ENCODE data around the gene OR10K1. TPM values are rescaled to one million over a fixed set of nuclear protein-coding genes. Genes with fewer than 3 reads are reported as not detected.

Gene OR10K1
- total and polyA plus RNA-seq, 4 donors: not detected

DNA sequence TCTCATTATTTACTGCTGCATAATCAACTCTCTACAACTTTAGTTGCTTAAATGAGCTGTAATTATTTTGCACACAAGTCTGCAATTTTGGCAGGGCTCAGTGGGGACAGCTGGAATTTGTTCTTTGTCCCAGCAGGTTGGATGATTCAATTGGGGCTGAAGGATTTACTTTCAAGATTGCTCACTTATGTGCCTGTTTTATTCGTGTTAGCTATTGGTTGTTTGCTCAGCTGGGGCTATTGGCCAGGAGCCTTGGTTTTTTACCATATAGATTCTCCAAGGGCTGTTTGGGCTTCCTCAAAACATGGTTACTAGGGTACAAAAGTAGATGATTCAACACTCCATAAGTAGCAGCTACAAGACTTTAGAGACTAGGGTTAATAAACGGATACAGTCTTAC, 23.8 kb downstream of the OR10K1 start:
- peaks cover 0 to 1% (median 0%) of the 10 kb centered on the region in 4 donors for H3K9me3 ChIP-seq (ENCODE audit: control insufficient read depth in 4 of 4, low read length in 3 of 4)
- no peak overlapping the region for H3K27ac ChIP-seq (ENCODE audit: low read depth in 1 of 2, low read length in 2 of 2)
- 42% methylated on average over 2 of the region's 2 CpGs for whole genome bisulfite sequencing
- no peak overlapping the region for H3K4me3 ChIP-seq (ENCODE audit: low read depth in 1 of 3, low read length in 3 of 3)
- DNase-seq (ENCODE audit: low spot score): no peak
- H3K4me1 ChIP-seq (ENCODE audit: control insufficient read depth in 4 of 4, insufficient read depth in 4 of 4, low read length in 3 of 4): no peaks in the 10 kb centered on the region
- TF ChIP-seq RAD21 (IDR thresholded peaks at IDR 0.05): no peak
- no peak for TF ChIP-seq FOXA2 (IDR thresholded peaks at IDR 0.05)
- TF ChIP-seq, protein P1, sequence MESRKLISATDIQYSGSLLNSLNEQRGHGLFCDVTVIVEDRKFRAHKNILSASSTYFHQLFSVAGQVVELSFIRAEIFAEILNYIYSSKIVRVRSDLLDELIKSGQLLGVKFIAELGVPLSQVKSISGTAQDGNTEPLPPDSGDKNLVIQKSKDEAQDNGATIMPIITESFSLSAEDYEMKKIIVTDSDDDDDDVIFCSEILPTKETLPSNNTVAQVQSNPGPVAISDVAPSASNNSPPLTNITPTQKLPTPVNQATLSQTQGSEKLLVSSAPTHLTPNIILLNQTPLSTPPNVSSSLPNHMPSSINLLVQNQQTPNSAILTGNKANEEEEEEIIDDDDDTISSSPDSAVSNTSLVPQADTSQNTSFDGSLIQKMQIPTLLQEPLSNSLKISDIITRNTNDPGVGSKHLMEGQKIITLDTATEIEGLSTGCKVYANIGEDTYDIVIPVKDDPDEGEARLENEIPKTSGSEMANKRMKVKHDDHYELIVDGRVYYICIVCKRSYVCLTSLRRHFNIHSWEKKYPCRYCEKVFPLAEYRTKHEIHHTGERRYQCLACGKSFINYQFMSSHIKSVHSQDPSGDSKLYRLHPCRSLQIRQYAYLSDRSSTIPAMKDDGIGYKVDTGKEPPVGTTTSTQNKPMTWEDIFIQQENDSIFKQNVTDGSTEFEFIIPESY (IDR thresholded peaks at IDR 0.05): no peak
- TF ChIP-seq JUND (IDR thresholded peaks at IDR 0.05): no peak
- TF ChIP-seq, protein P2, sequence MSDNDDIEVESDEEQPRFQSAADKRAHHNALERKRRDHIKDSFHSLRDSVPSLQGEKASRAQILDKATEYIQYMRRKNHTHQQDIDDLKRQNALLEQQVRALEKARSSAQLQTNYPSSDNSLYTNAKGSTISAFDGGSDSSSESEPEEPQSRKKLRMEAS (IDR thresholded peaks at IDR 0.05): no peak
- H3K27me3 ChIP-seq (ENCODE audit: control insufficient read depth in 4 of 4, insufficient read depth in 4 of 4, low read length in 3 of 4): peaks cover 0 to 3% (median 0%) of the 10 kb centered on the region in 4 donors
- no peaks in the 10 kb centered on the region for H3K36me3 ChIP-seq (ENCODE audit: control insufficient read depth in 4 of 4, insufficient read depth in 3 of 4, low read depth in 1 of 4, low read length in 3 of 4)
- no peak overlapping the region for H3K9ac ChIP-seq (ENCODE audit: low read depth in 1 of 2, low read length in 2 of 2)

DNA sequence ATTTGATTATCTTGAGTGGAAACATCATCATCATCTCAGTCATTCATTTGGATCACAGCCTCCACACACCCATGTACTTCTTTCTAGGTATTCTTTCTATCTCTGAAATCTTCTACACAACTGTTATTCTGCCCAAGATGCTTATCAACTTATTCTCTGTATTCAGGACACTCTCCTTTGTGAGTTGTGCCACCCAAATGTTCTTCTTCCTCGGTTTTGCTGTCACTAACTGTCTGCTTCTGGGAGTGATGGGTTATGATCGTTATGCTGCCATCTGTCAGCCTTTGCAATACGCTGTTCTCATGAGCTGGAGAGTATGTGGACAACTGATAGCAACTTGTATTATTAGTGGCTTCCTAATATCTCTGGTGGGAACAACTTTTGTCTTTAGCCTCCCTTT, 29.7 kb downstream of the OR10K1 start:
- DNase-seq (ENCODE audit: low spot score): no peak
- Histone ChIP-seq H3K36me3 (ENCODE audit: control insufficient read depth in 4 of 4, insufficient read depth in 3 of 4, low read depth in 1 of 4, low read length in 3 of 4) (no peaks in the 10 kb centered on the region), H3K9me3 (ENCODE audit: control insufficient read depth in 4 of 4, low read length in 3 of 4) (no peaks in the 10 kb centered on the region), H3K4me1 (ENCODE audit: control insufficient read depth in 4 of 4, insufficient read depth in 4 of 4, low read length in 3 of 4) (no peaks in the 10 kb centered on the region), H3K9ac (ENCODE audit: low read depth in 1 of 2, low read length in 2 of 2) (no peak overlapping the region), H3K27ac (ENCODE audit: low read depth in 1 of 2, low read length in 2 of 2) (no peak overlapping the region), H3K4me3 (ENCODE audit: low read depth in 1 of 3, low read length in 3 of 3) (no peak overlapping the region), H3K27me3 (ENCODE audit: control insufficient read depth in 4 of 4, insufficient read depth in 4 of 4, low read length in 3 of 4) (peaks cover 0 to 3% (median 0%) of the 10 kb centered on the region in 4 donors)
- no peak for TF ChIP-seq JUND (IDR thresholded peaks at IDR 0.05)
- TF ChIP-seq YY1 (IDR thresholded peaks at IDR 0.05): no peak
- 48% methylated on average over 3 of the region's 3 CpGs for WGBS

DNA sequence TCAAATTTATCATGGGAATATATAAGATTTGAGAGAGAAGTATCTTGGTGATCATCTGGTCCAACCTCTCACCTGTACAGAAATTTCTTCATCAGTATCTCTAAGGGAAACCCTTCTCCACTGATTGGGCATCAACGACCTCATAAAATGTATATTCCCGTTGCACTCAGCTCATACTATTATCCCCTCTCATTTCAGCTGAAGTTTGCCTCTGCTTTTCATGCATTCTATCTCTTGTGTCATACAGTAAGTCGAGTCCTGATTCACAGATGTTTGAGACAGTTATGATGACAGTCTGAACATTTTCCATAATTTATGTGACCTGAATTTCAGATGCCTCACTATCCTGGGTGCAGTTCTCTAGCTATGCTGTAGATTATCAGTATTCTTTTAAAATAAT, 31.4 kb downstream of the OR10K1 start:
- H3K9me3 ChIP-seq (ENCODE audit: control insufficient read depth in 4 of 4, low read length in 3 of 4): no peaks in the 10 kb centered on the region
- no peak overlapping the region for H3K4me3 ChIP-seq (ENCODE audit: low read depth in 1 of 3, low read length in 3 of 3)
- no peak for DNase-seq (ENCODE audit: low spot score)
- no peak overlapping the region for H3K9ac ChIP-seq (ENCODE audit: low read depth in 1 of 2, low read length in 2 of 2)
- peaks cover 0 to 3% (median 0%) of the 10 kb centered on the region in 4 donors for H3K27me3 ChIP-seq (ENCODE audit: control insufficient read depth in 4 of 4, insufficient read depth in 4 of 4, low read length in 3 of 4)
- WGBS: 51% methylated on average over 3 of the region's 3 CpGs
- no peak overlapping the region for H3K27ac ChIP-seq (ENCODE audit: low read depth in 1 of 2, low read length in 2 of 2)
- no peaks in the 10 kb centered on the region for H3K4me1 ChIP-seq (ENCODE audit: control insufficient read depth in 4 of 4, insufficient read depth in 4 of 4, low read length in 3 of 4)
- no peak for TF ChIP-seq TAF1 (conservative IDR thresholded peaks at IDR 0.05)
- TF ChIP-seq, protein P3, sequence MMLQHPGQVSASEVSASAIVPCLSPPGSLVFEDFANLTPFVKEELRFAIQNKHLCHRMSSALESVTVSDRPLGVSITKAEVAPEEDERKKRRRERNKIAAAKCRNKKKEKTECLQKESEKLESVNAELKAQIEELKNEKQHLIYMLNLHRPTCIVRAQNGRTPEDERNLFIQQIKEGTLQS (IDR thresholded peaks at IDR 0.05): no peak
- TF ChIP-seq FOXA2 (IDR thresholded peaks at IDR 0.05): no peak
- TF ChIP-seq NR2F2 (IDR thresholded peaks at IDR 0.05): no peak
- TF ChIP-seq FOXA1 (IDR thresholded peaks at IDR 0.05): no peak
- no peak for TF ChIP-seq SP1 (IDR thresholded peaks at IDR 0.05)
- no peak for TF ChIP-seq HNF4G (IDR thresholded peaks at IDR 0.05)
- TF ChIP-seq, protein P4, sequence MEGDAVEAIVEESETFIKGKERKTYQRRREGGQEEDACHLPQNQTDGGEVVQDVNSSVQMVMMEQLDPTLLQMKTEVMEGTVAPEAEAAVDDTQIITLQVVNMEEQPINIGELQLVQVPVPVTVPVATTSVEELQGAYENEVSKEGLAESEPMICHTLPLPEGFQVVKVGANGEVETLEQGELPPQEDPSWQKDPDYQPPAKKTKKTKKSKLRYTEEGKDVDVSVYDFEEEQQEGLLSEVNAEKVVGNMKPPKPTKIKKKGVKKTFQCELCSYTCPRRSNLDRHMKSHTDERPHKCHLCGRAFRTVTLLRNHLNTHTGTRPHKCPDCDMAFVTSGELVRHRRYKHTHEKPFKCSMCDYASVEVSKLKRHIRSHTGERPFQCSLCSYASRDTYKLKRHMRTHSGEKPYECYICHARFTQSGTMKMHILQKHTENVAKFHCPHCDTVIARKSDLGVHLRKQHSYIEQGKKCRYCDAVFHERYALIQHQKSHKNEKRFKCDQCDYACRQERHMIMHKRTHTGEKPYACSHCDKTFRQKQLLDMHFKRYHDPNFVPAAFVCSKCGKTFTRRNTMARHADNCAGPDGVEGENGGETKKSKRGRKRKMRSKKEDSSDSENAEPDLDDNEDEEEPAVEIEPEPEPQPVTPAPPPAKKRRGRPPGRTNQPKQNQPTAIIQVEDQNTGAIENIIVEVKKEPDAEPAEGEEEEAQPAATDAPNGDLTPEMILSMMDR (IDR thresholded peaks at IDR 0.05; ENCODE audit: low read depth, low read length, missing input control): no peak
- TF ChIP-seq RXRA (IDR thresholded peaks at IDR 0.05): no peak
- TF ChIP-seq RAD21 (IDR thresholded peaks at IDR 0.05): no peak
- no peaks in the 10 kb centered on the region for H3K36me3 ChIP-seq (ENCODE audit: control insufficient read depth in 4 of 4, insufficient read depth in 3 of 4, low read depth in 1 of 4, low read length in 3 of 4)

Data from liver (tissue), 9 donors.